Tibial nerve (tissue), 4 donors: Measurements from ENCODE around the gene XPC.

Experiments used
- EP300 ChIP-seq, 2 donors: sonication (generic); formaldehyde crosslinking; IDR thresholded peaks; one replicate each; pipeline ENCODE4 v1.6.1; 2017; ENCODE audit warnings: antibody characterized with exemption in 2 of 2, mild to moderate bottlenecking in 1 of 2
- POLR2A ChIP-seq, 2 donors: fragments of 450-650 bp; IDR thresholded peaks; one replicate each; pipeline ENCODE4 v1.6.1; 2017; ENCODE audit warnings: antibody characterized with exemption in 2 of 2, mild to moderate bottlenecking in 2 of 2, moderate library complexity in 2 of 2
- TF ChIP-seq, protein P1 (sequence below), 5 experiments: fragments of 200-600 bp in 3 of 5; fragments of 450-650 bp in 2 of 5; sonication (generic) in 3 of 5; IDR thresholded peaks; one replicate each; pipeline ENCODE4 v1.5.1; 2016 to 2019; ENCODE audit warnings: antibody characterized with exemption in 5 of 5, mild to moderate bottlenecking in 3 of 5, moderate library complexity in 2 of 5

DNA sequence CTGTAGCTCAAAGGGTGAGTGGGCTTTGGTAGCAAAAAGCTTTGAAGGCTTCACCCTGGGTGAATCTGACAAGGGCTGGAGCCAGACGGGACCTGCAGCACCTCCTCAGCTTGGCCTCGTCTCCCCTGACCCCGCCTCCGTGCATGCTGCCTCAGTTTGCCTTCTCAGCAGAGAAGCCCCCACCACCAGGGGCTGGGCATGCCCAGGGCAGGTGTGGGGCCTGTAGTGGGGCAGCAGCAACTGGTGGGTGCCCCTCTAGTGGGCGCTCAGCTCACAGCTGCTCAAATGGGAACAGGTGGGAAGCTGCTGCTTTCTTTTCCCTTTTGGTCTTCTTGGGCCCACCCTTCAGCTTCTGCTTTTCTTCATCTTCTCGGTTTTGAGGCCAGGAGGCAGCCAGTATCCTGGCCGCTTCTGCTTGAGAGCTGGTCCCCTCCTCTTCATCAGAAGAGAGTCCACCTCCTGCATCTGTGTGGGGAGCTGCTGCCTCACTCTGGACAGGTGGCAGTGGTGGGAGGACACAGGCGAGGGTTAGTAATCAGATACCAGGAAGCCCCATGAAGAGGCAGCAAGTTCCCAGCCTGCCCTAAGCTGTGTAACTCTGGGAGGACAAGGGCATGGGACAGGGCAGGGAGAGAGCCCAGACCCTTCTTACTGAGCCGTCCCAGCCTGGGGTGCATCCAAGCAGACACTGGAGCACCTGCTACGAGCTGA is 32.6 kb downstream of the XPC start:
- TF ChIP-seq, protein P1, sequence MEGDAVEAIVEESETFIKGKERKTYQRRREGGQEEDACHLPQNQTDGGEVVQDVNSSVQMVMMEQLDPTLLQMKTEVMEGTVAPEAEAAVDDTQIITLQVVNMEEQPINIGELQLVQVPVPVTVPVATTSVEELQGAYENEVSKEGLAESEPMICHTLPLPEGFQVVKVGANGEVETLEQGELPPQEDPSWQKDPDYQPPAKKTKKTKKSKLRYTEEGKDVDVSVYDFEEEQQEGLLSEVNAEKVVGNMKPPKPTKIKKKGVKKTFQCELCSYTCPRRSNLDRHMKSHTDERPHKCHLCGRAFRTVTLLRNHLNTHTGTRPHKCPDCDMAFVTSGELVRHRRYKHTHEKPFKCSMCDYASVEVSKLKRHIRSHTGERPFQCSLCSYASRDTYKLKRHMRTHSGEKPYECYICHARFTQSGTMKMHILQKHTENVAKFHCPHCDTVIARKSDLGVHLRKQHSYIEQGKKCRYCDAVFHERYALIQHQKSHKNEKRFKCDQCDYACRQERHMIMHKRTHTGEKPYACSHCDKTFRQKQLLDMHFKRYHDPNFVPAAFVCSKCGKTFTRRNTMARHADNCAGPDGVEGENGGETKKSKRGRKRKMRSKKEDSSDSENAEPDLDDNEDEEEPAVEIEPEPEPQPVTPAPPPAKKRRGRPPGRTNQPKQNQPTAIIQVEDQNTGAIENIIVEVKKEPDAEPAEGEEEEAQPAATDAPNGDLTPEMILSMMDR (IDR thresholded peaks at IDR 0.05), result no peak
- TF ChIP-seq EP300 (IDR thresholded peaks at IDR 0.05) (no peak), POLR2A (IDR thresholded peaks at IDR 0.05) (no peak)
